HCT116 (cell line): ENCODE results near the gene E2F6.

Experiments used
- EZH2 ChIP-seq: fragments of 200-600 bp; sonication (generic); IDR thresholded peaks from 2 replicates; pipeline ENCODE4 v1.6.1; 2017; ENCODE audit warnings: antibody characterized with exemption, mixed run types
- FOSL1 ChIP-seq: IDR thresholded peaks from 2 replicates; pipeline ENCODE4 v1.6.1; 2012; ENCODE audit warnings: low read depth
- SIN3A ChIP-seq: IDR thresholded peaks from 2 replicates; pipeline ENCODE4 v1.6.1; 2012; ENCODE audit warnings: low read depth
- TF ChIP-seq, protein P1 (sequence below), 3 experiments: fragments of 200-600 bp in 1 of 3; sonication (generic) in 1 of 3; IDR thresholded peaks in 2 of 3; conservative IDR thresholded peaks in 1 of 3; 2 replicates each; pipeline ENCODE4 v1.5.1; 2012 to 2017; ENCODE audit warnings: low read depth in 2 of 3, low read length in 2 of 3, antibody characterized with exemption in 1 of 3, borderline replicate concordance in 1 of 3, control low read depth in 1 of 3, mild to moderate bottlenecking in 1 of 3, mixed read lengths in 1 of 3, mixed run types in 1 of 3, moderate library complexity in 1 of 3; ENCODE audit not compliant: insufficient read depth in 1 of 3
- TF ChIP-seq, protein P2 (sequence below): IDR thresholded peaks from 2 replicates; pipeline ENCODE4 v1.6.1; 2012; ENCODE audit warnings: low read depth

DNA sequence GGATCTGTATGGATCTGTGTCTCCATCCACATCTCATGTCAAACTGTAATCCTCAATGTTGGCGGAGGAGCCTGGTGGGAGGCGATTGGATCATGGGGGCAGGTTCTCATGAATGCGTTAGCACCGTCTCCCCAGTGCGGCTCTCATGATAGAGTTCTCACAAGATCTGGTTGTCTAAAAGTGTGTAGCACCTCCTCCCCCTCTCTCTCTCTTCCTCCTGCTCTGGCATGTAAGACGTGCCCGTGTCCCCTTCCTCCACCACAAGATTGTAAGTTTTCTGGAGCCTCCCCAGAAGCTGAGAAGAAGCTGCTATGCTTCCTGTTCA is 66.6 kb downstream of the E2F6 start:
- TF ChIP-seq SIN3A: no peak
- TF ChIP-seq, protein P1, sequence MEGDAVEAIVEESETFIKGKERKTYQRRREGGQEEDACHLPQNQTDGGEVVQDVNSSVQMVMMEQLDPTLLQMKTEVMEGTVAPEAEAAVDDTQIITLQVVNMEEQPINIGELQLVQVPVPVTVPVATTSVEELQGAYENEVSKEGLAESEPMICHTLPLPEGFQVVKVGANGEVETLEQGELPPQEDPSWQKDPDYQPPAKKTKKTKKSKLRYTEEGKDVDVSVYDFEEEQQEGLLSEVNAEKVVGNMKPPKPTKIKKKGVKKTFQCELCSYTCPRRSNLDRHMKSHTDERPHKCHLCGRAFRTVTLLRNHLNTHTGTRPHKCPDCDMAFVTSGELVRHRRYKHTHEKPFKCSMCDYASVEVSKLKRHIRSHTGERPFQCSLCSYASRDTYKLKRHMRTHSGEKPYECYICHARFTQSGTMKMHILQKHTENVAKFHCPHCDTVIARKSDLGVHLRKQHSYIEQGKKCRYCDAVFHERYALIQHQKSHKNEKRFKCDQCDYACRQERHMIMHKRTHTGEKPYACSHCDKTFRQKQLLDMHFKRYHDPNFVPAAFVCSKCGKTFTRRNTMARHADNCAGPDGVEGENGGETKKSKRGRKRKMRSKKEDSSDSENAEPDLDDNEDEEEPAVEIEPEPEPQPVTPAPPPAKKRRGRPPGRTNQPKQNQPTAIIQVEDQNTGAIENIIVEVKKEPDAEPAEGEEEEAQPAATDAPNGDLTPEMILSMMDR (IDR thresholded peaks at IDR 0.05 in 2 of 3, conservative IDR thresholded peaks at IDR 0.05 in 1 of 3; ENCODE audit: borderline replicate concordance in 1 of 3, insufficient read depth in 1 of 3, low read depth in 2 of 3, low read length in 2 of 3): no peak
- no peak for TF ChIP-seq FOSL1
- TF ChIP-seq, protein P2, sequence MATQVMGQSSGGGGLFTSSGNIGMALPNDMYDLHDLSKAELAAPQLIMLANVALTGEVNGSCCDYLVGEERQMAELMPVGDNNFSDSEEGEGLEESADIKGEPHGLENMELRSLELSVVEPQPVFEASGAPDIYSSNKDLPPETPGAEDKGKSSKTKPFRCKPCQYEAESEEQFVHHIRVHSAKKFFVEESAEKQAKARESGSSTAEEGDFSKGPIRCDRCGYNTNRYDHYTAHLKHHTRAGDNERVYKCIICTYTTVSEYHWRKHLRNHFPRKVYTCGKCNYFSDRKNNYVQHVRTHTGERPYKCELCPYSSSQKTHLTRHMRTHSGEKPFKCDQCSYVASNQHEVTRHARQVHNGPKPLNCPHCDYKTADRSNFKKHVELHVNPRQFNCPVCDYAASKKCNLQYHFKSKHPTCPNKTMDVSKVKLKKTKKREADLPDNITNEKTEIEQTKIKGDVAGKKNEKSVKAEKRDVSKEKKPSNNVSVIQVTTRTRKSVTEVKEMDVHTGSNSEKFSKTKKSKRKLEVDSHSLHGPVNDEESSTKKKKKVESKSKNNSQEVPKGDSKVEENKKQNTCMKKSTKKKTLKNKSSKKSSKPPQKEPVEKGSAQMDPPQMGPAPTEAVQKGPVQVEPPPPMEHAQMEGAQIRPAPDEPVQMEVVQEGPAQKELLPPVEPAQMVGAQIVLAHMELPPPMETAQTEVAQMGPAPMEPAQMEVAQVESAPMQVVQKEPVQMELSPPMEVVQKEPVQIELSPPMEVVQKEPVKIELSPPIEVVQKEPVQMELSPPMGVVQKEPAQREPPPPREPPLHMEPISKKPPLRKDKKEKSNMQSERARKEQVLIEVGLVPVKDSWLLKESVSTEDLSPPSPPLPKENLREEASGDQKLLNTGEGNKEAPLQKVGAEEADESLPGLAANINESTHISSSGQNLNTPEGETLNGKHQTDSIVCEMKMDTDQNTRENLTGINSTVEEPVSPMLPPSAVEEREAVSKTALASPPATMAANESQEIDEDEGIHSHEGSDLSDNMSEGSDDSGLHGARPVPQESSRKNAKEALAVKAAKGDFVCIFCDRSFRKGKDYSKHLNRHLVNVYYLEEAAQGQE: no peak
- no peak for TF ChIP-seq EZH2
